ENCODE data around the gene CCHCR1.

Gene CCHCR1

DNA sequence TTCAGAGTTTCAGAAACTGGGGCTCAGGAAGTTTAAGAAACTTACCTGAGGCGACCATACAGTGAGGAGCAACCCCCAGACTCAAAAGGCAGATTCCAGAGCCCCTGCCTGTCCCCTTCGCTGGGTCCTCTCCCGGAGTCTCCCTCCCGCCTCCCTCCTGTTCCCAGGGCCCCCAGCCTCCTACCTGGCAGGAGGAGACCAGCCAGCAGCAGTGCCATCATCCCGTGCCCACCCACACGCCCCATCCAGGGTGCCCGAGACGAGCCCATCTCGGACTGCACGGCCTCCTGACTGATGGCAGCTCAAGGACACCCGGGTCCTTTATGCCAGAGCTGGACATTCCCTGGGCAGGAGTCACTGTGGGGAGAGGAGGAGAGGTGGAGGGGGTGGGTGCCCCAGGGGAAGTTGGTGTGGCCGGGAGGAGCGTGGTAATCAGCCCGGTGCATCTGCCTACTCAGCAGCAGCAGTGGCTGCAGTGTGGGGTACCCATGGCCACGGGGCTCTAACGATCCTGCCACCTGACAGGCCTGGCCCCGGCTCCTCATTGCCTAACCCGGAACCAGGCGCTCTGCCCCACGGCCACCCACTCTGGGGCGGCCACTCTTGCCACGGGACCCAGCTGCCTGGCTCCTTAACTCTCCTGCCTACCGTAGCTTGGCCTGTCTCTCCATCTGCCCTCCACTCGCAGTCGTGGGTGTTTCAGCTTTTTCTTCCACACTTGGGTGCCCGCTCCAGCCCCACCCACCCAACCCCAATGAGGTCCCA, 37.3 kb downstream of the CCHCR1 start, which contains the start of gene CDSN:
Gene CDSN, minus strand, starts transcription at position 296 of the 765 bp plus-strand sequence. Its CDS starts 27 bp downstream, at position 269.
- Mint-ChIP-seq H3K36me3 (ENCODE audit: low read depth) (no peaks in the 10 kb centered on the region), H3K27ac (no peak within 1 kb of the TSS), H3K27me3 (ENCODE audit: low read depth) (peaks cover 6% of the 10 kb centered on the region)

DNA sequence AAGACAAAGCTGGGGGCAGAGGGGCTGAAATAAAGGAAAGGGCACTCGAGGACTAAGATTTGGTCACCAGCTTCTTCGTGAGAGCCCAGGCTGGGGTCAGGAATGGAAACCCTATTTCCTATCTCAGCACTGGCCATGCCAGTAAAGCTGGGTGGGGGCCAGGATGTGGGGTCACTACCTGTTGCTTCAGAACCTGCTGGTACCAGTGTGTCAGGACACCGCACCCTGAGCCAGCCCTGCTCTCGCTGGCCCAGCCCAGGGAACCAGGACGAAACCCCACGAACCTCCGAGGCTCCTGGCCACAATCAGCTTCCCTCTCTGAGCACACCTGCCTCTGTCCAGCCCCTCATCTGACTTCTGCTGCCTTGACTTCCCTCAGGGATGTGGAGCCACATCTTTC, 39.4 kb downstream of the CCHCR1 start:
- H3K27ac Mint-ChIP-seq = no peak overlapping the region
- H3K9me3 Mint-ChIP-seq = no peaks in the 10 kb centered on the region
- peaks cover 12% of the 10 kb centered on the region for H3K27me3 Mint-ChIP-seq (ENCODE audit: low read depth)

More for the DNA sequence above, 37.3 kb downstream of the CCHCR1 start, which contains the start of gene CDSN:
- no peaks in the 10 kb centered on the region for H3K4me1 Mint-ChIP-seq (ENCODE audit: low read depth)
- no peak for DNase-seq (ENCODE audit: low spot score)
- H3K9me3 Mint-ChIP-seq = no peaks in the 10 kb centered on the region
- no peak within 1 kb of the TSS for H3K4me3 Mint-ChIP-seq

DNA sequence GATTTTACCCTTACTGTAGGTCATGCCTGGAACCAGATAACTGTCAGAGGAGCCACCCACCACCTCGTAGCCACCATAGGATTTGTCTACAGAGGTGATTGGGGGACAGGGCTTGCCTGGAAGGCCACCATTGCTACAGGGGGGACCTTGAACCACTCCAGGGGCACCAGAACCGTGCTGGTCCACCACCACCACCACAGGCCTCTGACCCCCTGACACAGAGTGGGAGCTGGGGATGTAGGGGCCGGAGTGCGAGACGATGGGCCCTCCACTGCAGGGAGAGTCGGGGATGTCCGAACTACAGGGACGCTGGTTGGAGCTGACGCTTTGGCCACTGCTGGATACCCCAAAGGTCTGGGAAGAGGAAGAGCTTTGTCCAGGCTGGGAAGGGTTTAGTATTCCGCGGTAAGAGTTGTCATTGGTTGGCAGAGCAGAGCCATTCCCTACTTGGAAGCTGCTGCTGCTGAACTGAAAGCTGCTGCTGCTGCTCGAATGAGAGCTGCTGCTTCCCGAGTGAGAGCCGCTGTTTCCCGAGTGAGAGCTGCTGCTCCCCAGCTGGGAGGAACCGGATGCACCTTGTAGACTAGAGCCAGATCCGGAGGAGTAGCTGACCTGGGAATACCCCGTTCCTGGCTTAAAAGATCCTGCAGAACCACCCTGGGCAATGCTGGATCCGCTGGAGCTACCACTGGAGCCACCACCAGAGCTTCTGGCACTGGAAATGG, 40.8 kb downstream of the CCHCR1 start:
- Mint-ChIP-seq H3K4me3 (no peak overlapping the region), H3K27ac (no peak overlapping the region), H3K4me1 (ENCODE audit: low read depth) (no peaks in the 10 kb centered on the region), H3K36me3 (ENCODE audit: low read depth) (no peaks in the 10 kb centered on the region), H3K27me3 (ENCODE audit: low read depth) (peaks cover 12% of the 10 kb centered on the region), H3K9me3 (no peaks in the 10 kb centered on the region)
- no peak for DNase-seq (ENCODE audit: low spot score)

More for the DNA sequence above, 39.4 kb downstream of the CCHCR1 start:
- Mint-ChIP-seq H3K36me3 (ENCODE audit: low read depth) (no peaks in the 10 kb centered on the region), H3K4me3 (no peak overlapping the region), H3K4me1 (ENCODE audit: low read depth) (no peaks in the 10 kb centered on the region)
- no peak for DNase-seq (ENCODE audit: low spot score)

DNA sequence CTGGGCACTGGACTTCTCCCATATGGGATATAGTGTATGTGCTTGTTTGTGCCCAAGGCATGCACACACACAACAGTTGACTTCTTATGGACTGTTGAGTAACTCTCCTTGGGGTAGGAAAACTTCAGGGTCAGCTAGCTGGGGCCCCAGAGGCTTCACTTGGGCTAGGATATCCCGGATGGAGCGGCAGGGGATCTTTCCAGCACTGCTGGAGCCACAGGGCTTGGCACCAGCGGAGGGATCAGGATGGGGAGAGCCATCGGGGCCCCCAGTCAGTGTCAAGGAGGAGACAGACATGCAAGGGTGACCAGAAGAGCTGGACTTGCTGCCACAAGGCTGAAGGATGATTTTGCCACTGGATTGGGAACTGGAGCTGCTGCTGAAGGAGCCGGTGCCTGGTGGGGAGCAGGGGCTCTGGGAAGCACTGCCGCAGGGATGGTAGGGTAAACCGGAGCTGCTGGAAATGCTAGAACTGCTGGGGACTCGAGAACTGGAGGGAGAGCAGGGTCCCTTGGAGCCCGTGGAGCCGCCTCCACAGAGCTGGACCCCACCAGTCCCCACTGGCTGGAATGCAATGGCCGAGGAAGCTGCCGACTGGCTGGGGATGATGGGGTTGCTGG, 41.6 kb downstream of the CCHCR1 start:
- no peaks in the 10 kb centered on the region for H3K4me1 Mint-ChIP-seq (ENCODE audit: low read depth)
- H3K9me3 Mint-ChIP-seq = no peaks in the 10 kb centered on the region
- no peak for DNase-seq (ENCODE audit: low spot score)
- no peaks in the 10 kb centered on the region for H3K36me3 Mint-ChIP-seq (ENCODE audit: low read depth)
- no peak overlapping the region for H3K4me3 Mint-ChIP-seq
- H3K27me3 Mint-ChIP-seq (ENCODE audit: low read depth) = peaks cover 12% of the 10 kb centered on the region
- no peak overlapping the region for H3K27ac Mint-ChIP-seq

DNA sequence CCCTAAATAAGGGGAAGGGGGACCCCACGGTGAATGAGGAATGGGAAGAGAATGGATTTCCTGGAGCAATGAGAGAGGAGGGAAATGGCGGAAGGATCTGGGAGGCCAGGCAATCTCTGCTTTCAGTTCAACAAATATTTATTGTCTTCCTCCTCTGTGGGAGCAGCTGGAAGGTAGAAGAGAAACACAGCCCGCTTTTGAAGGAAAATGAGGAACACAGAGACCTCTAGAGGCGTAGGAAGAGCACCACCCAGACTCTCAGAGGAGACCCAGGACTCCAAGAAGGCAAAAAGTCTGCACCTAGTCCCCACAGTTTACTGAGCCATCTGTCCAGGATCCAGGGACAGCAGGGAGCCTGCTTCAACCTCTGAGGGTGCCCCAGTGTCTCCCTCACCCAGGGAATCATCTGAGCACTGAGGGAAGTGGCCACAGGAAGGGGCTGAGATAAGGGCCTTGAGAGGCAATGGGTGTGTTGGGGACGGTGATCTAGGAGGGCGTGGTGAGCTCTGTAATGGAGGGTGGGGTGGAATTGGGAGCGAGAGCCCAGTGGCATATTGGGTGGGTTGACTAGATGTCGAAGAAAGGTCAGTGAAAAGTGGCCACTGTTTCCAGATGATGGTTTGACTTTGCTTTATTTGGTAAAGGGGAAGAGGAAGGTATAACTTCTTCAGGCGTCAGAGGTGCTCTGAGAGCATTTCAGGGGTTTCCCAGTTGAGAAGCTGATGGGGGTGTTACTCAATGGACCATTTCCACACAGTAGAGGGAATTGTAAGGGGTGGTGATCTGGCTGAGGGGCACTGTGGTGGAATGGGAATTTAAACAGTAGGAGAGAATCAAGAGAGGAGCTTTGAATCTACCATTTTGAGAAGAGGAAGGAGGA, 42.4 kb downstream of the CCHCR1 start:
- Mint-ChIP-seq H3K4me3 (no peak overlapping the region), H3K36me3 (ENCODE audit: low read depth) (no peaks in the 10 kb centered on the region), H3K9me3 (no peaks in the 10 kb centered on the region), H3K27ac (no peak overlapping the region), H3K4me1 (ENCODE audit: low read depth) (no peaks in the 10 kb centered on the region), H3K27me3 (ENCODE audit: low read depth) (peaks cover 13% of the 10 kb centered on the region)
- DNase-seq (ENCODE audit: low spot score) = no peak

DNA sequence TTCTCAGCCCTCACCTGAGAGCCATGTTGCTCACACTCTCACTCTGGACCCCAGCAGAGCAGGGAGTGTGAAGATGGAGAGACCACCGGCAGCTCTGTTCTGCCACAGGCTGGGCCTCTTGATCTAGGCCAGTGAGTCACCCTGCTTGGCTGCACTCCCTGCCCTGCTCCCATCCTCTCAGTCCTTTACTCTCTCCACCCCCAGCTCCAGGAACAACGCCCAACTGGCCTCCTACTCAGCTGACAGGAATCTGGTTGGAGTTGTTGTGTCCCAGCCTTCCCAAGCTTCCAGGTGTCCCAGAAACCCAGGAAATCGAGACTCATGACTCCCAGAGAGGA, 43.1 kb downstream of the CCHCR1 start, which contains the start of gene PSORS1C1:
Gene PSORS1C1, plus strand, starts transcription at position 260 of the 338 bp plus-strand sequence. CDS start 14,833 bp downstream, outside the sequence.
- no peak within 1 kb of the TSS for H3K27ac Mint-ChIP-seq
- DNase-seq (ENCODE audit: low spot score) = no peak

DNA sequence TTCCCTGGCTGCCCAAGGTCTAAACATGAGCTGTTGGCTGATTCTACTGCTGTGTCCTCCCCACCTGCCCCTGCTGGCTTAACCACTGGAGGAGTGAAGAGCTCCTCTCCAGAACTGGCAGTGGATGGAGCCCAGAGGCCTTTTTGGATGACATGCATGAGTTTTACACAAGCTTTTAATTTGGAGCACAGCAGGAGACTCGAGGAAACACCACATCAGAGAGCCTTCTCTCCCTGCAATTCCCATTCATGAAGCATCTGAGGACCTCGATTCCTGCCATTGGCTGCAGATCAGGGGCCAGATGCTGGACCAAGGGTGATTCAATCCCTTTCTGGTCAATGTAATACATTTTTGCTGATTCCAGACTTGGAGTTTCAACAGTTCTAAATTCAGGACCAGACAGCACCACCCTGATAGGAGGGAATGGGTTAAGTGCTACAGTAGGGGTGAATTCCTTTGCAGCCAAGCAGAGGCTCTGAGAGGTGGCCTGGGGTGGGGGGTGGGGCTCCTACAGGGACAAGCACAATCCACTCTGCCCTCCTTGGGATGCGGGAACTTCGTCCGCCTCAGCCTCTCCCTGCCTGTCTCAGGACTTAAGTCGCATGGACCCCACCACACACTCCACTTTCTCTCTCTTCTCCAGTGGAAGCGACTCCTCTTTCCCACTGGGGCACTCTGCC, 43.6 kb downstream of the CCHCR1 start:
- Mint-ChIP-seq H3K27me3 (ENCODE audit: low read depth) (peaks cover 13% of the 10 kb centered on the region), H3K27ac (no peak overlapping the region), H3K36me3 (ENCODE audit: low read depth) (no peaks in the 10 kb centered on the region), H3K4me1 (ENCODE audit: low read depth) (no peaks in the 10 kb centered on the region), H3K4me3 (no peak overlapping the region), H3K9me3 (no peaks in the 10 kb centered on the region)
- DNase-seq (ENCODE audit: low spot score) = no peak

More for the DNA sequence above, 43.1 kb downstream of the CCHCR1 start, which contains the start of gene PSORS1C1:
- Mint-ChIP-seq H3K4me1 (ENCODE audit: low read depth) (no peaks in the 10 kb centered on the region), H3K27me3 (ENCODE audit: low read depth) (peaks cover 13% of the 10 kb centered on the region), H3K9me3 (no peaks in the 10 kb centered on the region), H3K4me3 (no peak within 1 kb of the TSS), H3K36me3 (ENCODE audit: low read depth) (no peaks in the 10 kb centered on the region)

DNA sequence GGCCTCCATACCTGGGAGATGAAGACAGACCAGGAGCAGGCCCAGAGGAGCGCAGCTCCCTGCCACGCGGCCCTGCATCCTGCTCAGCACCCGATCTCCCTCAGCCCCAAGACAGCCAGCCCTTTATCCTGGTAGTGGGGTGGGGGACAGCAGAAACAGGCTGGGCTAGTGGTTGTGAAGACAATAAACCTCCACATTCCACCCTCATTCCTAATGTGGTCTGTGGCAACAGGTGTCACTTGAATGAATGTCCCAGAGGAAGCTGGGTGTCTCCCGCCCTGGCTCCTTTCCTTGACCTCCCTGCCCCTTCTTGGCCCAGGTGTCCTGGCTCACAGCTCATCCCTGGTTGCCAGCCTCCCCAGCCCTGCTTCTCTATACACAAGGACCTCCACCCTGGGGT, 45.1 kb downstream of the CCHCR1 start, which contains the start of gene C6orf15:
Gene C6orf15, minus strand, starts transcription at position 98 of the 400 bp plus-strand sequence. Its CDS starts 20 bp downstream, at position 78.
- DNase-seq (ENCODE audit: low spot score) = no peak
- Mint-ChIP-seq H3K4me3 (no peak within 1 kb of the TSS), H3K4me1 (ENCODE audit: low read depth) (no peaks in the 10 kb centered on the region), H3K27me3 (ENCODE audit: low read depth) (peaks cover 11% of the 10 kb centered on the region), H3K36me3 (ENCODE audit: low read depth) (no peaks in the 10 kb centered on the region), H3K9me3 (no peaks in the 10 kb centered on the region), H3K27ac (no peak within 1 kb of the TSS)

DNA sequence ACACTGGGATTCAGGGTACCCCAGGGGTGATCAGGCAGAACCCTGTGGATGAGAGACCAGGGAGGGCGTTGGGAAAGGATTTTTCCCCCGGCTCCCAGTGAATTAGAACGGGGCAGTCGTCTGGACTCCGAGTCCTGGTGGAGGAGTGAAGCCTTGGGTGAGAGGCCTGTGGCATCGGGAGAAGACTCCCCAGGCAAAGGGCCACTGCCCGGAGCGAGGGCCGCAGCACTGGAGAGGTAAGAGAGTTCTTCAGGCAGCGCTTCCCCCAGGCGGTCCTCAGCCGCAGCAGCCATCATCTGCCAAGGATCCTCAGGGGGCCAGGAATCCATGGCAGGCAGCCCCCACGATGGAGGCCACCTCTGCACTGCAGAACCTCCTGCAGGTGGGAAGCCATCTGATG, 45.9 kb downstream of the CCHCR1 start:
- no peak overlapping the region for H3K27ac Mint-ChIP-seq
- H3K4me1 Mint-ChIP-seq (ENCODE audit: low read depth) = no peaks in the 10 kb centered on the region
- H3K4me3 Mint-ChIP-seq = no peak overlapping the region
- H3K9me3 Mint-ChIP-seq = no peaks in the 10 kb centered on the region
- no peak for DNase-seq (ENCODE audit: low spot score)
- H3K27me3 Mint-ChIP-seq (ENCODE audit: low read depth) = peaks cover 11% of the 10 kb centered on the region
- H3K36me3 Mint-ChIP-seq (ENCODE audit: low read depth) = no peaks in the 10 kb centered on the region

DNA sequence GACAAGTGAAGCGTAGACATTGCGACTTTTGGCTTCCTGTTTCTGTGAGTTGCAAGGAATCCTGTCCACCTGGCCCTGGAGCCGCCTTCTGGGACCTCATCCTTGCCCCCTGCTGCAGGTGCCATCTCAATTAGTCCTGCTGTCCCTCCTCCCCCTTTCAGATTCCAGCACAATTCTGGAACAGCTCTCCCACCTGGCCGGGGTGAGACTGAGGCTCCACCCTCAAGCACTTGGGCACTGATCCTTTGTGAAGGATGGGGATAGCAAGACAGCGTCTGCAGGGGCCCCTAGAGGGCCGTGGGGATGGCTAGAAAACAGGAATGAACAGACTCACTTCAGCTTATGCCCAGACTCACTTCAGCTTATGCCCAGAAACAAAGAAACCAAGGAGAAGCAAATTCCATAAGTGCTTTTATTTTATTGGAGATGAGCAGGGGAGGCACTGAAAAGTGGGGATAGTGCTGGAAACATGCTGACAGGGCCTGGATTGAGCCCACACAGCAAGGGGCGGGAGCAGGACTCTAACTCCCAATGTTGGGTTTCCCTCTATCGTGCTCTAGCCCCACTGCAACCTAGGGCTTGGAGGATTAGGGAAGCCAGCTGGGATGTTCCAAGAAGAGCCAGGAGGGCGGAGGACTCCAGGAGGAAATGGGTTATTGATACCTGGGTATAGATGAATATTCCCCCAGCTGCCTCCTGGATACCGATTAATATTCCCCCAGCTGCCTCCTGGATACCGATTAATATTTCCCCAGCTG, 46.6 kb downstream of the CCHCR1 start:
- Mint-ChIP-seq H3K4me3 (no peak overlapping the region), H3K9me3 (no peaks in the 10 kb centered on the region), H3K36me3 (ENCODE audit: low read depth) (no peaks in the 10 kb centered on the region), H3K27ac (no peak overlapping the region), H3K4me1 (ENCODE audit: low read depth) (no peaks in the 10 kb centered on the region), H3K27me3 (ENCODE audit: low read depth) (peaks cover 14% of the 10 kb centered on the region)
- DNase-seq (ENCODE audit: low spot score) = no peak

DNA sequence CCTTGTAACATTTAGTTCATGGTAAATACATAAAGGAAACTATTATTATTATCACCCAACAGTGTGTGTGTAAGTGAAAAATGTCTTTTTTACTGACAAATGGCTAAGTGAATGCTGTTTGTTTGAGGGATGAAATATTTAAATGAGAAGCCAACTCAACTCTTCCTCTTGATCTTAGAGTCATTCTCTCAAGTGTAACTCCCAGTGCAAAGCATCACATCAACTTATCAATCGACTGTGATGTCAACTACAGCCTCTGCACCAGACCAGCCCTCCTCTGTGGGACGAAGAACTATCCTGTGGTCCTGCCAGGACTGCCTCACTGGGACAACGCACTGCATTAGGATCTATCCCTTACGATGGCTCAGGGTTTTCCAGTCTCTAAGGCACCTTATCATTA, 50.5 kb downstream of the CCHCR1 start:
- no peak overlapping the region for H3K27ac Mint-ChIP-seq
- DNase-seq (ENCODE audit: low spot score) = no peak
- no peaks in the 10 kb centered on the region for H3K36me3 Mint-ChIP-seq (ENCODE audit: low read depth)
- H3K4me3 Mint-ChIP-seq = no peak overlapping the region
- H3K27me3 Mint-ChIP-seq (ENCODE audit: low read depth) = peaks cover 5% of the 10 kb centered on the region
- no peaks in the 10 kb centered on the region for H3K4me1 Mint-ChIP-seq (ENCODE audit: low read depth)
- no peaks in the 10 kb centered on the region for H3K9me3 Mint-ChIP-seq

DNA sequence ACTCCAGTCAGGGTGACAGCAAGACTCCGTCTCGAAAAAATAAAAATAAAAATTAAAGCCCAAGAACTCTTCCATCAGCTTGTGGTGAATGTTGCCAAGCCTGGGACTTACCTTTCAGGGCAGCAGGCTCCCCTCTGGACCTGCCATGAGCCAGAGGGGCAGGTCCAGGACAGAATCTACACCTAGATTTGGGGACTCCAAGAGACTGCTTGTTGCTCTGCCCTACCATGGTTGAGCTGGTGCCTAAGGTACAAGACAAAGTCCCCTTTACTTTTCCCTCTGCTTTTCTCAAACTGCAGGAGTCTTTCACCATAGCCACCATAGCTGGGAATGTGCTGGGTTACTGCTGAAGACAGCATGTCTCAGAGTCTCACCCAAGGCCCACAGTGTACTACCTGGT, 54.5 kb downstream of the CCHCR1 start:
- H3K9me3 Mint-ChIP-seq = no peaks in the 10 kb centered on the region
- no peak overlapping the region for H3K27ac Mint-ChIP-seq
- DNase-seq (ENCODE audit: low spot score) = no peak
- H3K36me3 Mint-ChIP-seq (ENCODE audit: low read depth) = no peaks in the 10 kb centered on the region
- peaks cover 14% of the 10 kb centered on the region for H3K27me3 Mint-ChIP-seq (ENCODE audit: low read depth)
- no peaks in the 10 kb centered on the region for H3K4me1 Mint-ChIP-seq (ENCODE audit: low read depth)
- H3K4me3 Mint-ChIP-seq = no peak overlapping the region
